HCT116 (cell line): ENCODE results near the gene NUDT2. TPM values are rescaled to one million over a fixed set of nuclear protein-coding genes. Genes with fewer than 3 reads are reported as not detected.

Source experiments
- ATAC-seq: fragments of 200-7000 bp; cut with Tn5 transposase; 2 replicates; pipeline ENCODE4 v1.9.1; 2020; ENCODE audit warnings: mild to moderate bottlenecking, moderate library complexity
- BruUV-seq: library from RNA; stranded (reverse); fragments of 400-500 nt; replicated peaks from 2 replicates; lab custom pipeline; 2021; lab: Mats Ljungman, UMichigan
- CTCF ChIA-PET: fragments of 300-600 bp; sonication (Branson Sonifier 250); formaldehyde crosslinking; loops from one replicate; lab custom pipeline; 2021; ENCODE audit warnings: antibody characterized with exemption; lab: Charles Lee
- POLR2A ChIA-PET: fragments of 300-600, 350-600 bp; sonication (Branson Sonifier 250); formaldehyde crosslinking; loops from one replicate; lab custom pipeline; 2021; ENCODE audit warnings: antibody characterized with exemption; lab: Charles Lee
- RAD21 ChIA-PET, 2 experiments: fragments of 300-600 bp; sonication (Branson Sonifier 250); formaldehyde crosslinking; loops; one replicate each; lab custom pipeline; 2023; ENCODE audit warnings: low total read pairs in 2 of 2; ENCODE audit not compliant: uncharacterized antibody in 2 of 2, unreplicated experiment in 2 of 2, low non-redundant PET in 1 of 2; lab: Charles Lee
- DNase-seq: peaks from one replicate; pipeline ENCODE4 v3.0.0-alpha.2; 2010; ENCODE audit warnings: low read depth, low spot score
- H2AFZ ChIP-seq: fragments of 200-600 bp; shearing (Covaris generic), sonication (generic); 2 replicates; pipeline ENCODE4 v1.6.1; 2017; ENCODE audit warnings: low read depth, mixed run types, mixed read lengths, antibody characterized with exemption, low read length; ENCODE audit not compliant: poor library complexity, severe bottlenecking
- H3K27ac ChIP-seq: 2 replicates; pipeline ENCODE4 v1.5.1; 2012; ENCODE audit warnings: low read depth, low read length
- H3K27me3 ChIP-seq: fragments of 200-600 bp; sonication (generic); 2 replicates; pipeline ENCODE4 v1.6.1; 2016; ENCODE audit warnings: mixed run types, low read length, mixed read lengths; ENCODE audit not compliant: insufficient read depth
- H3K36me3 ChIP-seq, 2 experiments: fragments of 200-500 bp in 1 of 2; fragments of 200-600 bp in 1 of 2; sonication (Bioruptor generic) in 1 of 2; sonication (generic) in 1 of 2; 2 replicates each; pipeline versions ENCODE4 v1.5.1 to v1.6.1; 2014 to 2016; ENCODE audit warnings: low read length in 2 of 2, inconsistent platforms in 1 of 2, mixed read lengths in 1 of 2, mixed run types in 1 of 2; ENCODE audit not compliant: insufficient read depth in 2 of 2, control insufficient read depth in 1 of 2
- H3K4me1 ChIP-seq, 2 experiments: fragments of 200-600 bp in 1 of 2; sonication (generic) in 1 of 2; 2 replicates each; pipeline versions ENCODE4 v1.5.1 to v1.6.1; 2012 to 2017; ENCODE audit warnings: low read length in 2 of 2, inconsistent platforms in 1 of 2, mild to moderate bottlenecking in 1 of 2, mixed read lengths in 1 of 2, mixed run types in 1 of 2, moderate library complexity in 1 of 2; ENCODE audit not compliant: insufficient read depth in 2 of 2, control insufficient read depth in 1 of 2
- H3K4me2 ChIP-seq: fragments of 200-600 bp; sonication (generic); 2 replicates; pipeline ENCODE4 v1.6.1; 2017; ENCODE audit warnings: mixed run types, low read length, mixed read lengths
- H3K4me3 ChIP-seq, 2 experiments: fragments of 200-600 bp in 1 of 2; sonication (generic) in 1 of 2; replicated peaks in 1 of 2; 2 replicates each; pipeline ENCODE4 v1.5.1; 2011 to 2016; ENCODE audit warnings: low read length in 2 of 2, control low read depth in 1 of 2, low read depth in 1 of 2, mild to moderate bottlenecking in 1 of 2, mixed read lengths in 1 of 2, mixed run types in 1 of 2
- H3K79me2 ChIP-seq: fragments of 200-600 bp; sonication (generic); 2 replicates; pipeline ENCODE4 v1.6.1; 2017; ENCODE audit warnings: mild to moderate bottlenecking, mixed run types, low read length, moderate library complexity, mixed read lengths; ENCODE audit not compliant: insufficient read depth
- H3K9ac ChIP-seq: fragments of 200-600 bp; sonication (generic); 2 replicates; pipeline ENCODE4 v1.6.1; 2016; ENCODE audit warnings: low read length, mixed read lengths
- H3K9me2 ChIP-seq: fragments of 200-600 bp; sonication (generic), shearing (Covaris generic); 2 replicates; pipeline ENCODE4 v1.6.1; 2017; ENCODE audit warnings: mixed run types, mild to moderate bottlenecking, moderate library complexity; ENCODE audit not compliant: insufficient read depth
- H3K9me3 ChIP-seq, 2 experiments: fragments of 200-500 bp in 1 of 2; fragments of 200-600 bp in 1 of 2; sonication (Bioruptor generic) in 1 of 2; sonication (generic) in 1 of 2; 2 replicates each; pipeline ENCODE4 v1.6.1; 2014 to 2017; ENCODE audit warnings: low read length in 2 of 2, mixed read lengths in 2 of 2, inconsistent platforms in 1 of 2, low read depth in 1 of 2, mild to moderate bottlenecking in 1 of 2, mixed run types in 1 of 2, moderate library complexity in 1 of 2; ENCODE audit not compliant: control insufficient read depth in 1 of 2, insufficient read depth in 1 of 2
- H4K20me1 ChIP-seq: fragments of 200-600 bp; sonication (generic), shearing (Covaris generic); 2 replicates; pipeline ENCODE4 v1.6.1; 2017; ENCODE audit warnings: mixed run types, mild to moderate bottlenecking, moderate library complexity; ENCODE audit not compliant: insufficient read depth
- ATF3 ChIP-seq: IDR thresholded peaks from 2 replicates; pipeline ENCODE4 v1.6.1; 2012
- CBX3 ChIP-seq: IDR thresholded peaks from 2 replicates; pipeline ENCODE4 v1.6.1; 2012; ENCODE audit warnings: low read depth
- CEBPB ChIP-seq: IDR thresholded peaks from 2 replicates; pipeline ENCODE4 v1.6.1; 2012; ENCODE audit warnings: low read depth
- EGR1 ChIP-seq: IDR thresholded peaks from 2 replicates; pipeline ENCODE4 v1.6.1; 2012; ENCODE audit warnings: low read depth
- ELF1 ChIP-seq: IDR thresholded peaks from 2 replicates; pipeline ENCODE4 v1.6.1; 2012; ENCODE audit warnings: low read depth, borderline replicate concordance
- FOSL1 ChIP-seq: IDR thresholded peaks from 2 replicates; pipeline ENCODE4 v1.6.1; 2012; ENCODE audit warnings: low read depth
- JUND ChIP-seq: IDR thresholded peaks from 2 replicates; pipeline ENCODE4 v1.6.1; 2012
- POLR2A ChIP-seq: IDR thresholded peaks from 2 replicates; pipeline ENCODE4 v1.7.0; 2011; ENCODE audit warnings: borderline replicate concordance; ENCODE audit not compliant: insufficient read depth, insufficient read length; ENCODE audit errors: extremely low read depth
- POLR2AphosphoS5 ChIP-seq: IDR thresholded peaks from 2 replicates; pipeline ENCODE4 v1.6.1; 2011; ENCODE audit warnings: mild to moderate bottlenecking, low read depth, low read length, moderate library complexity
- RAD21 ChIP-seq: IDR thresholded peaks from 2 replicates; pipeline ENCODE4 v1.6.1; 2012; ENCODE audit warnings: low read depth, mild to moderate bottlenecking
- SIN3A ChIP-seq: IDR thresholded peaks from 2 replicates; pipeline ENCODE4 v1.6.1; 2012; ENCODE audit warnings: low read depth
- SRF ChIP-seq: IDR thresholded peaks from 2 replicates; pipeline ENCODE4 v1.6.1; 2012; ENCODE audit warnings: low read depth
- TCF7L2 ChIP-seq: IDR thresholded peaks from 2 replicates; pipeline ENCODE4 v1.7.0; 2011; ENCODE audit warnings: borderline replicate concordance, inconsistent platforms; ENCODE audit not compliant: insufficient read depth, insufficient read length; ENCODE audit errors: extremely low read depth
- YY1 ChIP-seq: IDR thresholded peaks from 2 replicates; pipeline ENCODE4 v1.6.1; 2011; ENCODE audit warnings: low read length, low read depth, moderate library complexity, mild to moderate bottlenecking; ENCODE audit not compliant: insufficient replicate concordance; ENCODE audit errors: extremely low read depth
- ZBTB33 ChIP-seq: IDR thresholded peaks from 2 replicates; pipeline ENCODE4 v1.6.1; 2011; ENCODE audit warnings: mild to moderate bottlenecking, low read length, moderate library complexity; ENCODE audit not compliant: insufficient replicate concordance; ENCODE audit errors: extremely low read depth
- ZFX ChIP-seq: fragments of 450-650 bp; IDR thresholded peaks from 2 replicates; pipeline ENCODE4 v1.6.1; 2017
- ZNF274 ChIP-seq: fragments of 200-500 bp; sonication (Bioruptor generic); IDR thresholded peaks from 2 replicates; pipeline ENCODE4 v1.6.1; 2014; ENCODE audit warnings: mild to moderate bottlenecking, low read depth, low read length, inconsistent platforms
- intact Hi-C: fragments of 100-400 bp; cut with micrococcal nuclease; formaldehyde crosslinking; loops from 2 replicates; pipeline ENCODE4 v1.10.0; 2022
- total RNA-seq: library from RNA; stranded (reverse); gene quantifications from one replicate; pipeline ENCODE4 v1.2.1, GENCODE V29; 2021; ENCODE audit not compliant: unreplicated experiment
- TF ChIP-seq, protein P1 (sequence below), 3 experiments: fragments of 200-600 bp in 1 of 3; sonication (generic) in 1 of 3; IDR thresholded peaks in 2 of 3; conservative IDR thresholded peaks in 1 of 3; 2 replicates each; pipeline ENCODE4 v1.5.1; 2012 to 2017; ENCODE audit warnings: low read depth in 2 of 3, low read length in 2 of 3, antibody characterized with exemption in 1 of 3, borderline replicate concordance in 1 of 3, control low read depth in 1 of 3, mild to moderate bottlenecking in 1 of 3, mixed read lengths in 1 of 3, mixed run types in 1 of 3, moderate library complexity in 1 of 3; ENCODE audit not compliant: insufficient read depth in 1 of 3
- TF ChIP-seq, protein P2 (sequence below): IDR thresholded peaks from 2 replicates; pipeline ENCODE4 v1.6.1; 2012; ENCODE audit warnings: low read depth

Gene NUDT2
- total RNA-seq, 1 experiment from 2014 or later, result 39.3 TPM

DNA sequence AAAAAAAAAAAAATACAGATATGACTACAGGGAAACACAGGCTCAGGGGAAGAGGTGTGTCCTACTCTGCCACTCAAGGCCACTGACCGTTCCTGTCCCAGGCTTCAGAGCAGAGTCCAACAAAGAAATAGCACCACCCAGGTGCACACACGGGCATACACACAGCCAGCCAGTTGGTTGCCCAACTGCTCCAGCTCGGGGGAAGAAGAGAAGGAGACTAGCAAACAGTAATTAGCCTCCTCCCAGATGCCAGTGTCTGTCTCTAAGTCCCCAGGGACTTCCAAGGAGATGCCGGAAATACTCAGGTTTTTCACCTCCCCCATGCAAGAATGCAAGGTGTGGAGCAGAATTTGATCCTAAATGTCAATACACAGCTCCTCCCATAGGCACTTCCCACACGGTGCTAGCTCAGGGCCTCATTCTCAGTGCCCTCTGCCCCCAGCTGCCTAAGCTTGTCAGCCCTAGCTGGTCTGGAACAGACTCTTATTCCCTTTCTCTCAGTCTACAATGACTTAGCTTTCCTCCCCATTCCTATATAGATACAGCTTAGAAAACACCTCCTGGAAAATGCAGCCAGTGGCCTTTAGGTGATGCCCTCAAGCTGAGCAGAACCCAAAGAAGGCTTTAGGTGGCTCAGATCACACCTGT is 45.7 kb downstream of the NUDT2 start:
- no peaks in the 10 kb centered on the region for H4K20me1 ChIP-seq
- peak overlapping the region; percentile 97 for H3K4me2 ChIP-seq
- H3K36me3 ChIP-seq, result peaks cover 0 to 2% of the 10 kb centered on the region in 2 experiments; a peak in 1 of 4 replicates
- ChIA-PET RAD21 (interaction anchor here in 1 of 2 experiments (0.6 kb wide), 1 partner anchor 146 kb away, joined by 3 read pairs; no protein-coding TSS in a partner anchor), POLR2A (interaction anchor here (0.7 kb wide), 1 partner anchor 168 kb away, joined by 4 read pairs; no protein-coding TSS in a partner anchor), CTCF (interaction anchor here (0.9 to 6.7 kb wide), 2 partner anchors 29 to 43 kb away, joined by 3 to 54 read pairs; no protein-coding TSS in a partner anchor)
- H3K27ac ChIP-seq, result peak overlapping the region; percentile 39
- H3K4me3 ChIP-seq, result peak overlapping the region in 1 of 2 experiments; percentile 84; a peak in 1 of 4 replicates
- BruUV-seq, result no TSS peak
- no peaks in the 10 kb centered on the region for H3K9me2 ChIP-seq
- H3K9ac ChIP-seq, result 0 out of 2 replicates have a peak overlapping the region, but pooled peaks have one; percentile 70
- no peak for DNase-seq
- H2AFZ ChIP-seq, result no peak overlapping the region
- intact Hi-C loops, result loop anchor here (5.0 kb wide), 3 partner anchors 118 to 248 kb away; partner anchors contain the start of genes DCAF12 and UBAP1
- H3K79me2 ChIP-seq, result no peaks in the 10 kb centered on the region
- H3K4me1 ChIP-seq, result peaks cover 19 to 35% of the 10 kb centered on the region in 2 experiments
- no peak for ATAC-seq
- H3K9me3 ChIP-seq, result no peaks in the 10 kb centered on the region
- TF ChIP-seq RAD21 (no peak), ELF1 (no peak), SIN3A (no peak), CEBPB (no peak), EGR1 (no peak), ATF3 (no peak), ZNF274 (no peak), ZBTB33 (no peak), JUND (no peak), POLR2AphosphoS5 (no peak), YY1 (no peak), ZFX (no peak), SRF (no peak), POLR2A (no peak), FOSL1 (no peak), TCF7L2 (no peak), CBX3 (no peak)
- TF ChIP-seq, protein P1, sequence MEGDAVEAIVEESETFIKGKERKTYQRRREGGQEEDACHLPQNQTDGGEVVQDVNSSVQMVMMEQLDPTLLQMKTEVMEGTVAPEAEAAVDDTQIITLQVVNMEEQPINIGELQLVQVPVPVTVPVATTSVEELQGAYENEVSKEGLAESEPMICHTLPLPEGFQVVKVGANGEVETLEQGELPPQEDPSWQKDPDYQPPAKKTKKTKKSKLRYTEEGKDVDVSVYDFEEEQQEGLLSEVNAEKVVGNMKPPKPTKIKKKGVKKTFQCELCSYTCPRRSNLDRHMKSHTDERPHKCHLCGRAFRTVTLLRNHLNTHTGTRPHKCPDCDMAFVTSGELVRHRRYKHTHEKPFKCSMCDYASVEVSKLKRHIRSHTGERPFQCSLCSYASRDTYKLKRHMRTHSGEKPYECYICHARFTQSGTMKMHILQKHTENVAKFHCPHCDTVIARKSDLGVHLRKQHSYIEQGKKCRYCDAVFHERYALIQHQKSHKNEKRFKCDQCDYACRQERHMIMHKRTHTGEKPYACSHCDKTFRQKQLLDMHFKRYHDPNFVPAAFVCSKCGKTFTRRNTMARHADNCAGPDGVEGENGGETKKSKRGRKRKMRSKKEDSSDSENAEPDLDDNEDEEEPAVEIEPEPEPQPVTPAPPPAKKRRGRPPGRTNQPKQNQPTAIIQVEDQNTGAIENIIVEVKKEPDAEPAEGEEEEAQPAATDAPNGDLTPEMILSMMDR (IDR thresholded peaks at IDR 0.05 in 2 of 3, conservative IDR thresholded peaks at IDR 0.05 in 1 of 3; ENCODE audit: borderline replicate concordance in 1 of 3, insufficient read depth in 1 of 3, low read depth in 2 of 3, low read length in 2 of 3), result no peak; a peak in 1 of 6 replicates
- TF ChIP-seq, protein P2, sequence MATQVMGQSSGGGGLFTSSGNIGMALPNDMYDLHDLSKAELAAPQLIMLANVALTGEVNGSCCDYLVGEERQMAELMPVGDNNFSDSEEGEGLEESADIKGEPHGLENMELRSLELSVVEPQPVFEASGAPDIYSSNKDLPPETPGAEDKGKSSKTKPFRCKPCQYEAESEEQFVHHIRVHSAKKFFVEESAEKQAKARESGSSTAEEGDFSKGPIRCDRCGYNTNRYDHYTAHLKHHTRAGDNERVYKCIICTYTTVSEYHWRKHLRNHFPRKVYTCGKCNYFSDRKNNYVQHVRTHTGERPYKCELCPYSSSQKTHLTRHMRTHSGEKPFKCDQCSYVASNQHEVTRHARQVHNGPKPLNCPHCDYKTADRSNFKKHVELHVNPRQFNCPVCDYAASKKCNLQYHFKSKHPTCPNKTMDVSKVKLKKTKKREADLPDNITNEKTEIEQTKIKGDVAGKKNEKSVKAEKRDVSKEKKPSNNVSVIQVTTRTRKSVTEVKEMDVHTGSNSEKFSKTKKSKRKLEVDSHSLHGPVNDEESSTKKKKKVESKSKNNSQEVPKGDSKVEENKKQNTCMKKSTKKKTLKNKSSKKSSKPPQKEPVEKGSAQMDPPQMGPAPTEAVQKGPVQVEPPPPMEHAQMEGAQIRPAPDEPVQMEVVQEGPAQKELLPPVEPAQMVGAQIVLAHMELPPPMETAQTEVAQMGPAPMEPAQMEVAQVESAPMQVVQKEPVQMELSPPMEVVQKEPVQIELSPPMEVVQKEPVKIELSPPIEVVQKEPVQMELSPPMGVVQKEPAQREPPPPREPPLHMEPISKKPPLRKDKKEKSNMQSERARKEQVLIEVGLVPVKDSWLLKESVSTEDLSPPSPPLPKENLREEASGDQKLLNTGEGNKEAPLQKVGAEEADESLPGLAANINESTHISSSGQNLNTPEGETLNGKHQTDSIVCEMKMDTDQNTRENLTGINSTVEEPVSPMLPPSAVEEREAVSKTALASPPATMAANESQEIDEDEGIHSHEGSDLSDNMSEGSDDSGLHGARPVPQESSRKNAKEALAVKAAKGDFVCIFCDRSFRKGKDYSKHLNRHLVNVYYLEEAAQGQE, result no peak
- H3K27me3 ChIP-seq, result no peaks in the 10 kb centered on the region
